ENCODE results near the gene RAB1A.
"Not testable (repeated sequence)": the region's sequence is repeated elsewhere in the genome, so short reads cannot be mapped to it uniquely, and the experiment has no call there.

The RAB1A gene

GRCh38 chr2:65134158-65134557, 4.3 kb upstream of the RAB1A start:
- no peak for DNase-seq (ENCODE audit: low read depth)

GRCh38 chr2:65133626-65134025, 3.7 kb upstream of the RAB1A start:
- DNase-seq (ENCODE audit: low read depth), result no peak

GRCh38 chr2:65132930-65133329, 3.0 kb upstream of the RAB1A start:
- DNase-seq (ENCODE audit: low read depth), result not testable (repeated sequence)

GRCh38 chr2:65130664-65131175, 814 bp upstream of the RAB1A start:
- no peak for DNase-seq (ENCODE audit: low read depth)

DNA sequence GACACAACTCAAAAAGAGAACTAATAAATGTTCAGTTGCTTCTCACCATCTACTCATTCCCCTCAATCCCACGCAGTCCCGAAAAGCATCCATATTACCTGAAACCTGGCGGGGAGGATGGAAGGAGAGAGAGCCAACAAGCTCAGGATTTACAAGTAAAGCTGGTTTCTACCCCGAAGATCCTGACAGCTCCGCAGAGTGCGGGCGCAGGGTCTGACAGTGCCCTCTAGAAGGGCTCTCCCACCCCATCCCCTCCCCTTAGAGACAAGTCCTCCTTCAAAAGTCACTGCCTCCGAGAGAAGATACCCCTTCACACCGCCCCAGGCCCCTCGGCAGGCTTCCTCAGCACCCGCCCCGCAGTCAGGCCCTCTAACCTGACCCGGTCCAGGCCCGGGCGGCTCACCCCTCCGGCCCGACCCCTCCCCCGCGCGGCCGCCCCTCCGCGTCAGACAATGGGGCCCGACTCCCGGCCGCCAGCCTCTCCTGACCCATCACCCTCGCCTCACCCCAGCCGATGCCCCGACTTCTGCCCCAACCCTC, 550 bp downstream of the RAB1A start:
- no peak for DNase-seq (ENCODE audit: low read depth)

GRCh38 chr2:65128297-65129190, 1.4 kb downstream of the RAB1A start:
- DNase-seq (ENCODE audit: low read depth), result no peak

GRCh38 chr2:65125457-65125856, 4.4 kb downstream of the RAB1A start:
- not testable (repeated sequence) for DNase-seq (ENCODE audit: low read depth)

GRCh38 chr2:65122313-65122712, 7.6 kb downstream of the RAB1A start:
- no peak for DNase-seq (ENCODE audit: low read depth)

DNA sequence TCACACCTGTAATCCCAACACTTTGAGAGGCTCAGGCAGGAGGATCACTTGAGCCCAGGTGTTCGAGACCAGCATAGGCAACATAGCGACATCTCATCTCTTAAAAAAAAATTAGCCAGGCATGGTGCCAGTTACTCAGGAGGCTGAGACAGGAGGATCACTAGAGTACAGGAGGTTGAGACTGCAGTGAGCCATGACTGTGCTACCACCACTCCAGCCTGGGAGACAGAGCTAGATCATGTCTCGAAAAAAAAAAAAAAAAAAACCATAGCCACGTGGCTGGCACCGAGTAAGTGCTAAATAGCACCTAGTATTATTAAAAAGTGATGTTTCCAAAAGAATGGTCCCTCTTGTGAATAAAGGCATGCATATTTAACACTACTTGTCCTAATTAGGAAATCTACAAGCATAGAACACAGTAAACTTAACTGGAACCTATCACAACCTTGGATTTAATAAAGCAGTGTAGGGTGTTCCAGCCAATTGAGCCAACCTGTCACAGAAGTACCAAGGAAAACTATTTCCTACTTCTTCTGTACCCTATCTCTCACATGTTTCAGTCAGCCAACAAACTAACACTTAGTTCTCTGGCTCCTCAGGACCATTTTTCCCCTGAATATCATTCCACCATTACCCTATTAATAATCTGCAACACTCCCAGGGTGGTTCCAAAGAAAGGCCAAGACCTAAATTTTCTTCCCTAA, 8.8 kb downstream of the RAB1A start:
- DNase-seq (ENCODE audit: low read depth), result no peak

DNA sequence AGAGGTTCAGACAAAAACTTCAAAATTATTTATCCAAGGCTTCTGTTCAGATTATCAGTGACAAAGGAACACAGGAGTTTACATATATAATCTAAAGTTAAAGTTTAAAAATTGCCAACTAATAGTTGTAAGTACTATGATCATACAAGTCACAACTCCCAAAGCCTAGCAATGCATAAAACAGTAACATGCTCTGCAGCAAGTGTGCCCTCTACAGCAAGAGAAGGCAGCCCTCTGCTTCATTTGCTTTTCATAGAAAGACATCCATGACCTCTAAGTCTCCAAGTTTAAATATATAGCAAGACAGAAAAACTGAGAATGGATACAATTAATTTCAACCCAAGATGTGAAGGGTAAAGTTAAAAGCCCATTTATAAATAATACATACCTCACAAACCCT, 13.3 kb downstream of the RAB1A start:
- no peak for DNase-seq (ENCODE audit: low read depth)

- no peak for DNase-seq (ENCODE audit: low read depth)
Observed at GRCh38 chr2:65114921-65115320, 15.0 kb downstream of the RAB1A start.

- no peak for DNase-seq (ENCODE audit: low read depth)
Observed at GRCh38 chr2:65113816-65114215, 16.1 kb downstream of the RAB1A start.

DNA sequence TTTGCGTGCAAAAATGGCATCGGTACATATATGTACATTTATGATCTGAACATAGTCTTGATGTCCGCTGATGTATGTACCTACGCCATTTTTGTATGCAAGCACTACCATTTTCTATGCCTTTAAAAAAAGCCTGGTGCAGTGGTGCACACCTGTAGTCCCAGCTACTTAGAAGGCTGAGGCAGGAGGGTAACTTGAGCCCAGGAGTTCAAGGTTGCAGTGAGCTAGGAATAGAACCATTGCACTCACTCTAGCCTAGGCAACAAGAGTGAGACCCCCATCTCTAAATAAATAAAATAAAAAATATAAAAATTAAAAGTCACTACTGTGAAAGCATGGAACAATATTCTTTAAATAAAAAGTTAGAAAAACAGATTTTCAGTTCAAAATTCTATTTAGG, 16.7 kb downstream of the RAB1A start:
- no peak for DNase-seq (ENCODE audit: low read depth)

DNA sequence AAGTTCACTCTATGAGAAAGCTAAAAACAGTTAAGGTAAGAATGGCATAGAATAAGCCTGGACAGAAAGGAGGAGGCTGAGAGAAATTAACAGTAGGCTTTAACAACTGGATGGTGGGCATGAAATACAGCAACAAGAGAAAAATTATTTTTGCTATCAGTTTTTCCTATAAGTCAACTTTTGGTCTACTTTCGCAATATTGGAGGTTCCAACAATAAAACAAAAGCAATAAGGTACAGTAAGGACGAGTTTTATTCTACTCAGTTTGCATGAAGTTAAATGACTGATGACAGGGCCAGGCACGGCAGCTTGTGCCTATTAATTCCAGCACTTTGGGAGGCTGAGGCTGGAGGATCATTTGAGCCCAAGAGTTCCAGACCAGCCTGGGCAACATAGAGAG, 17.3 kb downstream of the RAB1A start:
- DNase-seq (ENCODE audit: low read depth), result no peak

GRCh38 chr2:65108780-65109179, 21.1 kb downstream of the RAB1A start:
- no peak for DNase-seq (ENCODE audit: low read depth)

- DNase-seq (ENCODE audit: low read depth), result no peak
Observed at GRCh38 chr2:65107530-65107929, 22.4 kb downstream of the RAB1A start.

GRCh38 chr2:65103013-65103715, 26.7 kb downstream of the RAB1A start:
- DNase-seq (ENCODE audit: low read depth), result no peak

DNA sequence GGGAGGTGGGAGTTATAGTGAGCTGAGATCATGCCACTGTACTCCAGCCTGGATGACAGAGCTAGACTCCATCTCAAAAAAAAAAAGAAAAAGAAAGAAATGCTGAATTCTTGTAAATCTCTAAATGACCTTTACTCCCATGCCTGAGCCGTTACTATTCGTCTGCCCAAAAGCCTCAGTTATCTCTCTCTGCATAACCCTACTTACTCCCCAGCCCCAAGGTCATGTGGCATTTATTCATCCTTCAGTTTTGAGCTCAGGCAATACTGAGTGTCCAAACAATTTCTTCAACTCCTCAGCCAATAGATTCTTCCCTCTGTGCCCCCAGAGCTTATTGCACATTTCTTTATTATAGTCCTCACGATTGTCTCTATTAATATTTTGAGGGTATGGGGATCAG, 28.8 kb downstream of the RAB1A start:
- DNase-seq (ENCODE audit: low read depth), result no peak

DNA sequence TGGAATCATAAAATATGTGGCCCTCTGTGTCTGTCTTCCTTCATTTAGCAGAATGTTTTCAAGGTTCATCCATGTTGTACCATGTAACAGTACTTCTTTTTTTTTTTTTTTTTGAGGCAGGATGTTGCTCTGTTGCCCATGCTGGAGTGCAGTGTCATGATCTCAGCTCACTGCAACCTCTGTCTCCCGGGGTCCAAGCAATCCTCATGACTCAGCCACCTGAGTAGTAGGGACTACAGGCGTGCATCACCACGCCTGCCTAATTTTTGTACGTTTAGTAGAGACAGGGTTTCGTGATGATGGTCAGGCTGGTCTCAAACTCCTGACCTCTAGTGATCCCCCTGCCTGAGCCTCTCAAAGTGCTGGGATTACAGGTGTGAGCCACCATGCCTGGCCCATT, 31.2 kb downstream of the RAB1A start:
- no peak for DNase-seq (ENCODE audit: low read depth)

GRCh38 chr2:65097844-65098243, 32.1 kb downstream of the RAB1A start:
- DNase-seq (ENCODE audit: low read depth), result no peak

- DNase-seq (ENCODE audit: low read depth), result no peak
Observed at GRCh38 chr2:65096948-65097347, 33.0 kb downstream of the RAB1A start.

DNA sequence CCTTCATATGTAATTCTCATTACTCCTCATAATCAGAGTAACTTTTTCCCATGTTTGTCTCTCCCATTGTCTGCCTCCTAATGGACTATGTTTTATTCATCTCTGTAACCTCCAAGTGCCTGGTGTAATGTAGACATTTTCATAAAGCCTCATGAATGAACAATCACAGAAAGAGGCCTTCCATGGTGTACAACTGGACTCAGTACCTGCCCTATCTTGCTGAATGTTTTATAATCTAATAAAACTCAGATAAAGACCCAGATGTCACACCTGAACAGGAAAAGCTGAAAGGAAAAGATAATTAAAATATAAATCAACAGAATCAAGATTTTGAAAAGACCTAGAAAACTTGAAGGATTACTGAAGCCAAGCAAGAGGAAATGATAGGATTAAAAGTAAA, 36.7 kb downstream of the RAB1A start:
- no peak for DNase-seq (ENCODE audit: low read depth)

Measured in stimulated activated CD8-positive, alpha-beta memory T cell treated with anti-CD3 and anti-CD28 coated beads, Interleukin-7, amount 100 ng/mL, for 24 hours (primary cell).